Femur (tissue), 1 donor: ENCODE results near the gene KIF23.

ENCODE experiments used
- DNase-seq: peaks from one replicate; pipeline ENCODE4 v3.0.0-alpha.2; 2017

The KIF23 gene

GRCh38 chr15:69497667-69498066 lies 83.5 kb downstream of the KIF23 start:
- DNase-seq, result no peak
